GM18508 (cell line): ENCODE measurements around the gene MRPL24.
"Not testable (repeated sequence)": the region's sequence is repeated elsewhere in the genome, so short reads cannot be mapped to it uniquely, and the experiment has no call there.

ENCODE experiments used
- ATAC-seq: cut with Tn5 transposase; IDR thresholded peaks from one replicate; pipeline ENCODE4 v1.9.1; 2021; ENCODE audit warnings: moderate number of reproducible peaks; ENCODE audit not compliant: insufficient read depth, unreplicated experiment

MRPL24 gene

GRCh38 chr1:156740741-156741480, at the start of gene MRPL24:
TSS of gene MRPL24 (minus strand) at chr1:156741088. CDS start at chr1:156738704, 2,384 bp downstream.
- ATAC-seq = peak; percentile 59

GRCh38 chr1:156789621-156790318, 48.9 kb upstream of the MRPL24 start:
- ATAC-seq = no peak

GRCh38 chr1:156788136-156788535, 47.2 kb upstream of the MRPL24 start:
- ATAC-seq = no peak

- no peak for ATAC-seq
Measured at GRCh38 chr1:156786640-156787039, 45.8 kb upstream of the MRPL24 start.

DNA sequence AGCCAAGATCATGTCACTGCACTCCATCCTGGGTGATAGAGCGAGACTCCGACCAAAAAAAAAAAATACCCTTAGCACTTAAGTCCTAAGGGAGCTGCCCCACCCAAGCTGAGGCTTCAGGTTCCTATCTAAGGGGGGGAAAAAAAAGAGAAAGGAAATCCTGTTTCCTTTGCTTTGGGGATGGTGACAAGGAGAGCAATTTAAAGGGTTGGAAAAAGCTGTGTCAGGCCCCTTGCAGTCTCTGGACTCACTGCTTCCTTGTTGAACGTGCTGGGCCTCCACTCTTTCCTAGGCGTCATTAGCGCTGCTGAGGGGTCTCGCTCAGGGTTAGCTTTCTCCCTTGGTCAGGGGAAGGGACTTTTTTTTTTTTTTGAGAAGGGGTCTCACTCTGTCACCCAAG, 44.6 kb upstream of the MRPL24 start:
- no peak for ATAC-seq

DNA sequence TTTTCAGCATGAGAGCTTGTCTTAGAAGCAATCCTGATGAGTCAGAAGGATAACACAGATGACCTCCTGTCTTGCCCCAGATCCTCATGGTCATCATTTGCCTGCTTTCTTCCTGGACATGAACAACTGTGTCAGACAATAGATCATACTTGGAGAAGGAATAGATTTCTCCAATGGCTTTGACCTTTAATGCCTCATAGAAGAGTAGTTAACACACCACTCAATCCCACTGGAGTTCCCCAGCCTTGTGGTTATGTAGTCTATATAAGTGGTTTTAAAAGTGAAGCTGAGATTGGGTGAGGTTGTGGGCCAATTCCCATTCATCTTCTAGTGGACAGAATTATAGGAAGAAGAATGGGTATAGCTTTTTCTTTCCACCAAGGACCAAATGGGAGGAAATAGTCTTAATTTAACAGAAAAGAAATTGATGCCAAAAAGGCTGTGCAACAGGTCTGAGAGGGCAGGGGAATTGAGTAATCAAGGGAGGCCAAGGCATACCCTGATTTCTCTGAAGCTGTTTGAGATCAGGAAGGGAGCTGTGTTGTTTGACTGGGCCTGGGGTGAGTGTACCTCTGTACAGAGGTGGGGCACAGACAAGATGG, 40.8 kb upstream of the MRPL24 start:
- no peak for ATAC-seq

GRCh38 chr1:156777573-156777972, 36.7 kb upstream of the MRPL24 start:
- ATAC-seq = no peak

- no peak for ATAC-seq
Measured at GRCh38 chr1:156776942-156777341, 36.1 kb upstream of the MRPL24 start.

- no peak for ATAC-seq
Measured at GRCh38 chr1:156775799-156776198, 34.9 kb upstream of the MRPL24 start.

GRCh38 chr1:156773607-156774006, 32.7 kb upstream of the MRPL24 start:
- no peak for ATAC-seq

DNA sequence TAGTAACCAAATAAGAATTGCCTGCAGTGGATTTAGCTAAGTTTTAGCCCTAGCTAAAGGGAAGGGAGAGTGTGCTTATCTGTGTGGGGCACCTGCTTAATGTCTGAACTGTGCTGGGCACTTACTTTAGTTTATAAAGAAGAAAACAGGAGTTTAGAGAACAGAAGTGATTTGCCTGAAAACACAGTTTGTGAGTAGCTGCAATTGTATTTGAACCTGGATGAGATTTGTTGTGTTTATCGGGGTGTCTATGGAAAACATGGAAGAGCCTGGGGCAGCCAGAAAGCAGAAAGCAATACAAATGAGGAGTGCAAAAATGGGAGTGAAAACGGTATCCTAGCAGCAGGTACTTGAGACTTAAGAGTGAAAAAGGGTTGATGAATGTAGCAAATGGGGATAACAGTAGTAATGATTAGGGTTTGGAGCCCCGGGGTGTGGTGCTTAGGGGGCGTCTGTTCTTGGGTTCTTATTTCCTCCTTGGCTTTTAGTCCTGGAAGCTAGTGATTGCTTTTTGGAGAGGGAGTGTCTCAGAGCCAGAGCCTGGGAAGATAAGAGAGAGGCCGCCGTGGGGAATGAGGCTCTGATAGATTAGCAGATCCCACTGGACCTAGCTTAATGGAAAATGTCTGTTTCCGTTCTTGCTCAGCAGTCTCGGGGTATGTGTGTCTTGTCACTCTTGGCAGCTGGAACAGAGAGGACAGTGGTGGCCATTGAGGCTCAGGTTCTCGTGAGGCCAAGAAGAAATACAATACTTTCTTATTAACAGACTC, 32.0 kb upstream of the MRPL24 start:
- ATAC-seq = no peak

DNA sequence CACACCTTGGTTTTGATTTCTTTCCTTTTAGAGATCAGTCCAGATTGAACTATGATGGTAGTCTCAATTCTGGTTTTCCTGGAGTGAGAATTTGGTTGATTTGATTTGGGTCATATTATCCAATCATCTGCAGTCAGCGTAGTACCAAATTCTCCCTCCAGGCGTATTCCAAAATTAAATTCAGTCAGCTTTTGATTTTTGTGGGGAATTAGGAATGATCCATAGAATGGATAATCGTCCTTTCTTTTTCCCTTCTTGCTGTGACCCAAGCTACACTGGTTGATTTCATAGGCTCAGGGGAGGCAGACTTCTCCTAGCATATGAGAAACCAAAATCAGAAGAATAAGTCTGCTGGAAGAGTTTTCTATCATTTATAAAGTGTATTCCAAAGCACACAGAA, 31.3 kb upstream of the MRPL24 start:
- no peak for ATAC-seq

GRCh38 chr1:156768610-156769295, 27.9 kb upstream of the MRPL24 start:
- ATAC-seq = no peak

GRCh38 chr1:156767879-156768604, 27.2 kb upstream of the MRPL24 start:
- no peak for ATAC-seq

GRCh38 chr1:156767101-156767878, 26.4 kb upstream of the MRPL24 start, which contains the start of gene PRCC:
TSS of gene PRCC (plus strand) at chr1:156767535. CDS start at chr1:156767772, 237 bp downstream.
- ATAC-seq = peak; percentile 58

GRCh38 chr1:156766298-156767100, 25.6 kb upstream of the MRPL24 start:
- ATAC-seq = peak; percentile 2

DNA sequence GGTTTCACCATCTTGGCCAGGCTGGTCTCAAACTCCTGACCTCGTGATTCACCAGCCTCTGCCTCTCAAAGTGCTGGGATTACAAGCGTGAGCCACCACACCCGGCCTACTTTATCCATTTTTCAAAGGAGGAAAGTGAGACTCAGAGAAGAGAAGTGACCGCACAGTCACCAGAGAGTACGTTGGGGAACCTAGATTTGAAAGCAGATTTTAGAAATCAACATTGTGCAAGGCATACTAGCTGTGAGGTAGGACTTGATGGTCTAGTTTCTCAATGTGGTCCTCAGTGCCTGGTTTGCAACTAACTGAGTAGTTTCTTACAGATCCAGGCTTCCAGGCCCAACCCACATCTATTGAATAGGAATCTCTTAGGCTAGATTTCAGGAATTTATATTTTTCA, 24.8 kb upstream of the MRPL24 start:
- no peak for ATAC-seq

GRCh38 chr1:156765136-156765535, 24.2 kb upstream of the MRPL24 start:
- ATAC-seq = not testable (repeated sequence)
